Astrocyte of the spinal cord (primary cell): ENCODE results near the gene DEGS2.
A peak's percentile ranks its signal among the peaks of the same experiment; 100 is the strongest.

Experiments
- DNase-seq: peaks from one replicate; pipeline ENCODE4 v3.0.0; 2011; ENCODE audit warnings: low read depth, low spot score
- H3K4me3 ChIP-seq: 2 replicates; pipeline ENCODE4 v1.5.1; 2011; ENCODE audit warnings: low read depth, mild to moderate bottlenecking, low read length, moderate library complexity
- CTCF ChIP-seq: IDR thresholded peaks from 2 replicates; pipeline ENCODE4 v1.5.1; 2012; ENCODE audit warnings: low read depth, mild to moderate bottlenecking, low read length, inconsistent platforms
- in situ Hi-C: cut with HindIII; loops from 2 replicates; pipeline ENCODE4 v1.10.0; 2017; ENCODE audit warnings: low sequenced_read_pairs

The DEGS2 gene

GRCh38 chr14:100103250-100104005 lies 56.0 kb downstream of the DEGS2 start:
- DNase-seq = peak; percentile 19
- in situ Hi-C loops = no loop called here

DNA sequence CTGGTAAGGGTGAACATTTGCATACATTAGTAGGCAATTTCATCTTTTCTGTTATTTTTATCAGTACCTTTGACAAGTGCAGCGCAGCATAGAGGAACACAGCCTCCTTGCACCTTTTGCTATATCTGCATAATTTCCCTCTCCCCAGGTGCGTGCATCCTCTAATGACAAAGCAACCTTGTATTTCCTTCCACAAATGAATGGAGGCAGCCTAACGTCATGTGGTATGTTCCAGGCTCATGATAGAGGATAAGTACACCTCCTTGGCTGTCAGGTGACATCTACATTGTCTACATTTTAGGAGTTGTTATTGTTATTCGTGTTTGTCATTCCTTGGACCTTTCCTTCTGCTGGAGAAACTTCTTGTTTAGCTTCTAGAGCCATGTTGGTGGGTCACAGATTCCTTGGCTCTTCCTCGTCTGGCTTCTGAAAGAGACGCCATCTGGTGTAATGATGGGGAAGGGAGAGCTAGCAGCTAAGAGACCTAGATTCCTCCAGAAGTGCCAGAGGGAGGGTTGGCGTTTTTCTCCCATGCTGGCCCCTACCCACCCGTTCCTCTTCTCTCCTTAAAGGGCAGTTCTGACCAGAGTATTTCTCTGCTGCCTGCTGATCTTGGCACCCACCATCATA lies 57.2 kb downstream of the DEGS2 start:
- no peak overlapping the region for H3K4me3 ChIP-seq
- TF ChIP-seq CTCF = no peak
- DNase-seq = no peak
- in situ Hi-C loops = no loop called here

More at GRCh38 chr14:100103250-100104005, 56.0 kb downstream of the DEGS2 start:
- no peak for TF ChIP-seq CTCF
- no peak overlapping the region for H3K4me3 ChIP-seq

- no peak for TF ChIP-seq CTCF
- no peak for DNase-seq
- no peak overlapping the region for H3K4me3 ChIP-seq
- in situ Hi-C loops = no loop called here
Observed at GRCh38 chr14:100100032-100100703, 59.3 kb downstream of the DEGS2 start.

DNA sequence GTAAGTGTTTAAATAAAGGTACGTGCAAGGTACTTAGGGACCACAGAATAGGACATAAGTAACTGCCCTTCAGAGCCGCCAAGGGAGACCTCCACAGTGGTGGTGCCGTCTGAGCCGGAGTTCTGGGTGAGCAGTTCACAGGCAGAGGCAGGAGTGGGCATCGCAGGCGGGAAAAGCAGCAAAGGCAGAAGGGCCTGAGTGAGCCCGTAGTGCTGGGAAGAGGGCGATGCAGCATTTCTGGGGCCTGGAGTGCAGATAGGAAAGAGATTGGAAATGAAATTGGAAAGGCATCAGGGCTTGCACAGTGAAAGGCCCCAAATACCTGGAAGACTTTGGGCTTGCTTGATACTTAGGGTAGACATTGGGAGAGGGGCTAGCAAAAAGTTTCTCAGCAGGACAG lies 61.3 kb downstream of the DEGS2 start:
- TF ChIP-seq CTCF = no peak
- DNase-seq = no peak
- H3K4me3 ChIP-seq = no peak overlapping the region
- in situ Hi-C loops = no loop called here

DNA sequence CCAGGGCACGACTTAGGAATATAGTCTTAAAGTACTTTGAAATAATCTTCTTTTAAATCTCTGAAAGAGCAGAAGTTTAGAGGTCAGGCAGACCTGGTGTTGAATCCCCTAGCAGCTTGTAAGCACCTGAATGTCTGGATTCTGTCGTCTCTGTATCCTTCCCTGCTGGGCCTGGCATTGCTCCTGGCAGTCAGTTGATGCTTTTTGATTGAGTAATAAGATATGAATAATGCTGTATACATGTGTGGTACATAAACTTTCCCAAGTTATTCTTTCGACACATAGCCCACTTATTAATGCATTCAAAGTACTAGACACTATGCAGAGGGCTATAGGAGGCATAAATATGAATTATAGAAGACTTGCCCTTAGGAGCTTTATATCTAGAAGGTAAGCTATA lies 62.8 kb downstream of the DEGS2 start:
- H3K4me3 ChIP-seq = no peak overlapping the region
- TF ChIP-seq CTCF = no peak
- in situ Hi-C loops = no loop called here
- DNase-seq = peak; percentile 58
